ENCODE measurements around the gene RBM41. TPM values are rescaled to one million over a fixed set of nuclear protein-coding genes. Genes with fewer than 3 reads are reported as not detected.

RBM41 gene
- total RNA-seq, 1 experiment from 2014 or later = 12.8 TPM

- H3K4me2 ChIP-seq (ENCODE audit: low read length) = no peak overlapping the region
- H3K9me3 ChIP-seq (ENCODE audit: low read length) = no peaks in the 10 kb centered on the region
- peaks cover 5% of the 10 kb centered on the region for H3K4me1 ChIP-seq (ENCODE audit: insufficient read depth, low read length)
- intact Hi-C loops (cut with micrococcal nuclease) = loop anchor here (1.0 kb wide), 1 partner anchor 29 kb away; no protein-coding TSS in a partner anchor
- ATAC-seq (peak; percentile 84), DNase-seq (peak; percentile 48)
- H4K20me1 ChIP-seq (ENCODE audit: low read length) = no peaks in the 10 kb centered on the region
- no peaks in the 10 kb centered on the region for H3K79me2 ChIP-seq (ENCODE audit: low read length)
- H3F3A ChIP-seq (ENCODE audit: low read length, unreplicated experiment) = no peaks in the 10 kb centered on the region
- no peak overlapping the region for H2AFZ ChIP-seq (ENCODE audit: low read length)
- no TSS peak for BruUV-seq (replicated peaks)
- H3K27ac ChIP-seq (ENCODE audit: low read length) = no peak overlapping the region
- POLR2A ChIA-PET (ENCODE audit: unreplicated experiment) = no interaction called here
- no peak overlapping the region for H3K9ac ChIP-seq (ENCODE audit: low read length)
- H3K4me3 ChIP-seq (ENCODE audit: low read length) = no peak overlapping the region
- TF ChIP-seq EZH2phosphoT487 (IDR thresholded peaks at IDR 0.05; ENCODE audit: borderline replicate concordance, low read length) (no peak), EZH2 (IDR thresholded peaks at IDR 0.05; ENCODE audit: low read length, unreplicated experiment) (no peak), CTCF (conservative IDR thresholded peaks at IDR 0.05; ENCODE audit: low read depth, low read length) (no peak)
- no peaks in the 10 kb centered on the region for H3K27me3 ChIP-seq (ENCODE audit: low read length)
- no peaks in the 10 kb centered on the region for H3K36me3 ChIP-seq (ENCODE audit: low read depth, low read length)
- CTCF ChIA-PET = no interaction called here
- no peaks in the 10 kb centered on the region for H3K9me2 ChIP-seq (replicated peaks; ENCODE audit: low read length)
These were observed 5.1 kb upstream of the RBM41 start for GRCh38 chrX:107123750-107124149.

- H3K4me2 ChIP-seq (ENCODE audit: low read length) = peak overlapping the region; percentile 90
- CTCF ChIA-PET = interaction anchor here (0.6 kb wide), 1 partner anchor 17 kb away, joined by 3 read pairs; no protein-coding TSS in a partner anchor
- DNase-seq = peak; percentile 3
- no peaks in the 10 kb centered on the region for H3K9me2 ChIP-seq (replicated peaks; ENCODE audit: low read length)
- no TSS peak for BruUV-seq (replicated peaks)
- peak overlapping the region; percentile 92 for H3K4me3 ChIP-seq (ENCODE audit: low read length)
- no peaks in the 10 kb centered on the region for H4K20me1 ChIP-seq (ENCODE audit: low read length)
- intact Hi-C loops (cut with micrococcal nuclease) = loop anchor here (5.0 to 10.0 kb wide), 2 partner anchors 86 to 973 kb away; partner anchors contain the start of genes ATG4A, DNAAF6, NUP62CL and PSMD10
- H3K9me3 ChIP-seq (ENCODE audit: low read length) = no peaks in the 10 kb centered on the region
- POLR2A ChIA-PET (ENCODE audit: unreplicated experiment) = interaction anchor here (0.6 kb wide), 1 partner anchor 27 kb away, joined by 3 read pairs; no protein-coding TSS in a partner anchor
- no peak for TF ChIP-seq CTCF (conservative IDR thresholded peaks at IDR 0.05; ENCODE audit: low read depth, low read length)
- TF ChIP-seq EZH2 (IDR thresholded peaks at IDR 0.05; ENCODE audit: low read length, unreplicated experiment) = no peak
- no peaks in the 10 kb centered on the region for H3K27me3 ChIP-seq (ENCODE audit: low read length)
- no peak overlapping the region for H3K27ac ChIP-seq (ENCODE audit: low read length)
- H3K79me2 ChIP-seq (ENCODE audit: low read length) = peaks cover 23% of the 10 kb centered on the region
- peak overlapping the region; percentile 93 for H2AFZ ChIP-seq (ENCODE audit: low read length)
- peaks cover 22% of the 10 kb centered on the region for H3K36me3 ChIP-seq (ENCODE audit: low read depth, low read length)
- ATAC-seq = no peak
- peaks cover 13% of the 10 kb centered on the region for H3K4me1 ChIP-seq (ENCODE audit: insufficient read depth, low read length)
- H3F3A ChIP-seq (ENCODE audit: low read length, unreplicated experiment) = no peaks in the 10 kb centered on the region
- no peak overlapping the region for H3K9ac ChIP-seq (ENCODE audit: low read length)
These were observed 661 bp upstream of the RBM41 start for GRCh38 chrX:107119283-107119682.

- Histone ChIP-seq H2AFZ (ENCODE audit: low read length) (peak overlapping the region; percentile 93), H3K9me2 (replicated peaks; ENCODE audit: low read length) (no peaks in the 10 kb centered on the region), H4K20me1 (ENCODE audit: low read length) (no peaks in the 10 kb centered on the region), H3F3A (ENCODE audit: low read length, unreplicated experiment) (no peaks in the 10 kb centered on the region), H3K4me2 (ENCODE audit: low read length) (peak overlapping the region; percentile 90), H3K36me3 (ENCODE audit: low read depth, low read length) (peaks cover 35% of the 10 kb centered on the region), H3K79me2 (ENCODE audit: low read length) (peaks cover 23% of the 10 kb centered on the region), H3K27ac (ENCODE audit: low read length) (no peak overlapping the region; the same call in 1 of the 2 replicates), H3K27me3 (ENCODE audit: low read length) (no peaks in the 10 kb centered on the region), H3K4me1 (ENCODE audit: insufficient read depth, low read length) (peaks cover 13% of the 10 kb centered on the region), H3K9me3 (ENCODE audit: low read length) (no peaks in the 10 kb centered on the region), H3K4me3 (ENCODE audit: low read length) (peak overlapping the region; percentile 92), H3K9ac (ENCODE audit: low read length) (peak overlapping the region; percentile 94)
- ATAC-seq (peak; percentile 8; the same call in 1 of the 2 replicates), DNase-seq (no peak)
- CTCF ChIA-PET = no interaction called here
- intact Hi-C loops (cut with micrococcal nuclease) = loop anchor here (5.0 to 10.0 kb wide), 2 partner anchors 87 to 974 kb away; partner anchors contain the start of genes ATG4A, DNAAF6, NUP62CL and PSMD10
- POLR2A ChIA-PET (ENCODE audit: unreplicated experiment) = no interaction called here
- TF ChIP-seq EZH2phosphoT487 (IDR thresholded peaks at IDR 0.05; ENCODE audit: borderline replicate concordance, low read length) = no peak
- no peak for TF ChIP-seq EZH2 (IDR thresholded peaks at IDR 0.05; ENCODE audit: low read length, unreplicated experiment)
- TF ChIP-seq CTCF (conservative IDR thresholded peaks at IDR 0.05; ENCODE audit: low read depth, low read length) = no peak
- no TSS peak for BruUV-seq (replicated peaks)
These were observed 665 bp downstream of the RBM41 start for GRCh38 chrX:107117993-107118321.
